Measurements from ENCODE around the gene MRTO4. TPM values are rescaled to one million over a fixed set of nuclear protein-coding genes. Genes with fewer than 3 reads are reported as not detected.

The MRTO4 gene
- total and polyA plus RNA-seq, 2 of the 13 experiments (the other 11 are each of a cell fraction or from before 2014, with no cell fraction given), result 28.1 to 59.2 TPM

- TF ChIP-seq, protein P1, sequence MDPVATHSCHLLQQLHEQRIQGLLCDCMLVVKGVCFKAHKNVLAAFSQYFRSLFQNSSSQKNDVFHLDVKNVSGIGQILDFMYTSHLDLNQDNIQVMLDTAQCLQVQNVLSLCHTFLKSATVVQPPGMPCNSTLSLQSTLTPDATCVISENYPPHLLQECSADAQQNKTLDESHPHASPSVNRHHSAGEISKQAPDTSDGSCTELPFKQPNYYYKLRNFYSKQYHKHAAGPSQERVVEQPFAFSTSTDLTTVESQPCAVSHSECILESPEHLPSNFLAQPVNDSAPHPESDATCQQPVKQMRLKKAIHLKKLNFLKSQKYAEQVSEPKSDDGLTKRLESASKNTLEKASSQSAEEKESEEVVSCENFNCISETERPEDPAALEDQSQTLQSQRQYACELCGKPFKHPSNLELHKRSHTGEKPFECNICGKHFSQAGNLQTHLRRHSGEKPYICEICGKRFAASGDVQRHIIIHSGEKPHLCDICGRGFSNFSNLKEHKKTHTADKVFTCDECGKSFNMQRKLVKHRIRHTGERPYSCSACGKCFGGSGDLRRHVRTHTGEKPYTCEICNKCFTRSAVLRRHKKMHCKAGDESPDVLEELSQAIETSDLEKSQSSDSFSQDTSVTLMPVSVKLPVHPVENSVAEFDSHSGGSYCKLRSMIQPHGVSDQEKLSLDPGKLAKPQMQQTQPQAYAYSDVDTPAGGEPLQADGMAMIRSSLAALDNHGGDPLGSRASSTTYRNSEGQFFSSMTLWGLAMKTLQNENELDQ (CRISPR knock-in tag; IDR thresholded peaks at IDR 0.05; ENCODE audit: borderline replicate concordance), result no peak
- TF ChIP-seq ELF1 (CRISPR knock-in tag; IDR thresholded peaks at IDR 0.05), result peak; percentile 83
- TF ChIP-seq GTF3A (CRISPR knock-in tag; conservative IDR thresholded peaks at IDR 0.05), result no peak
- TF ChIP-seq ZFP62 (CRISPR knock-in tag; IDR thresholded peaks at IDR 0.05), result peak; percentile 74; the same call in 1 of the 2 replicates
- peak; percentile 92 for TF ChIP-seq ZNF256 (CRISPR knock-in tag; conservative IDR thresholded peaks at IDR 0.05)
- TF ChIP-seq, protein P2, sequence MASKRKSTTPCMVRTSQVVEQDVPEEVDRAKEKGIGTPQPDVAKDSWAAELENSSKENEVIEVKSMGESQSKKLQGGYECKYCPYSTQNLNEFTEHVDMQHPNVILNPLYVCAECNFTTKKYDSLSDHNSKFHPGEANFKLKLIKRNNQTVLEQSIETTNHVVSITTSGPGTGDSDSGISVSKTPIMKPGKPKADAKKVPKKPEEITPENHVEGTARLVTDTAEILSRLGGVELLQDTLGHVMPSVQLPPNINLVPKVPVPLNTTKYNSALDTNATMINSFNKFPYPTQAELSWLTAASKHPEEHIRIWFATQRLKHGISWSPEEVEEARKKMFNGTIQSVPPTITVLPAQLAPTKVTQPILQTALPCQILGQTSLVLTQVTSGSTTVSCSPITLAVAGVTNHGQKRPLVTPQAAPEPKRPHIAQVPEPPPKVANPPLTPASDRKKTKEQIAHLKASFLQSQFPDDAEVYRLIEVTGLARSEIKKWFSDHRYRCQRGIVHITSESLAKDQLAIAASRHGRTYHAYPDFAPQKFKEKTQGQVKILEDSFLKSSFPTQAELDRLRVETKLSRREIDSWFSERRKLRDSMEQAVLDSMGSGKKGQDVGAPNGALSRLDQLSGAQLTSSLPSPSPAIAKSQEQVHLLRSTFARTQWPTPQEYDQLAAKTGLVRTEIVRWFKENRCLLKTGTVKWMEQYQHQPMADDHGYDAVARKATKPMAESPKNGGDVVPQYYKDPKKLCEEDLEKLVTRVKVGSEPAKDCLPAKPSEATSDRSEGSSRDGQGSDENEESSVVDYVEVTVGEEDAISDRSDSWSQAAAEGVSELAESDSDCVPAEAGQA (IDR thresholded peaks at IDR 0.05; ENCODE audit: low read depth), result peak; percentile 98
- TF ChIP-seq, protein P2 (CRISPR knock-in tag; IDR thresholded peaks at IDR 0.05; ENCODE audit: borderline replicate concordance), result 0 out of 2 replicates have a peak, but pooled peaks have one; percentile 84
- TF ChIP-seq AKAP8 (CRISPR knock-in tag; IDR thresholded peaks at IDR 0.05), result peak; percentile 17; the same call in 1 of the 2 replicates
- TF ChIP-seq ZSCAN25 (CRISPR knock-in tag; IDR thresholded peaks at IDR 0.05), result peak; percentile 59; the same call in 1 of the 2 replicates
- TF ChIP-seq CENPX (CRISPR knock-in tag; IDR thresholded peaks at IDR 0.05), result no peak
- TF ChIP-seq NFE2 (CRISPR knock-in tag; IDR thresholded peaks at IDR 0.05), result no peak
- TF ChIP-seq KMT2B (CRISPR knock-in tag; IDR thresholded peaks at IDR 0.05), result peak; percentile 98
- peak; percentile 89; the same call in 1 of the 2 replicates for TF ChIP-seq ZNF136 (CRISPR knock-in tag; IDR thresholded peaks at IDR 0.05; ENCODE audit: low read depth)
- peak; percentile 29; the same call in 1 of the 2 replicates for TF ChIP-seq SNAPC2 (CRISPR knock-in tag; IDR thresholded peaks at IDR 0.05)
- TF ChIP-seq BCL6 (CRISPR knock-in tag; IDR thresholded peaks at IDR 0.05), result peak; percentile 77
- TF ChIP-seq ZNF207 (IDR thresholded peaks at IDR 0.05; ENCODE audit: borderline replicate concordance), result no peak
- 0 out of 2 replicates have a peak, but pooled peaks have one; percentile 21 for TF ChIP-seq ZNF234 (CRISPR knock-in tag; conservative IDR thresholded peaks at IDR 0.05)
- peak; percentile 60 for TF ChIP-seq ZSCAN20 (CRISPR knock-in tag; IDR thresholded peaks at IDR 0.05; ENCODE audit: borderline replicate concordance)
- TF ChIP-seq HES4 (CRISPR knock-in tag; IDR thresholded peaks at IDR 0.05; ENCODE audit: borderline replicate concordance), result no peak
- peak; percentile 94 for TF ChIP-seq ZNF607 (CRISPR knock-in tag; IDR thresholded peaks at IDR 0.05; ENCODE audit: borderline replicate concordance)
- no peak for TF ChIP-seq ZNF496 (CRISPR knock-in tag; IDR thresholded peaks at IDR 0.05; ENCODE audit: insufficient replicate concordance)
- peak; percentile 71 for TF ChIP-seq REPIN1 (CRISPR knock-in tag; IDR thresholded peaks at IDR 0.05; ENCODE audit: borderline replicate concordance, low read depth)
Observed at GRCh38 chr1:19209990-19210771, 41.4 kb upstream of the MRTO4 start, which contains the start of gene UBR4 (continued).
